Spinal cord (tissue), 10 donors: Measurements from ENCODE around the gene ARID1A. TPM values are rescaled to one million over a fixed set of nuclear protein-coding genes. Genes with fewer than 3 reads are reported as not detected.
A peak's percentile ranks its signal among the peaks of the same experiment; 100 is the strongest.
"Not testable (repeated sequence)": the region's sequence is repeated elsewhere in the genome, so short reads cannot be mapped to it uniquely, and the experiment has no call there.

Experiments
- DNase-seq, 6 donors: peaks; one replicate each; pipeline versions ENCODE4 v3.0.0 to v3.0.0-alpha.2; 2013 to 2015; ENCODE audit warnings: low spot score in 6 of 6, low read depth in 4 of 6
- H3K27ac ChIP-seq: one replicate; pipeline ENCODE4 v1.5.1; 2013; ENCODE audit warnings: low read depth, low read length, control low read depth
- H3K27me3 ChIP-seq: one replicate; pipeline ENCODE4 v1.6.1; 2013; ENCODE audit warnings: low read length; ENCODE audit not compliant: control insufficient read depth, insufficient read depth
- H3K36me3 ChIP-seq: one replicate; pipeline ENCODE4 v1.6.1; 2013; ENCODE audit warnings: low read length; ENCODE audit not compliant: control insufficient read depth, insufficient read depth
- H3K4me1 ChIP-seq: one replicate; pipeline ENCODE4 v1.6.1; 2013; ENCODE audit warnings: low read length; ENCODE audit not compliant: control insufficient read depth, insufficient read depth
- H3K4me3 ChIP-seq: one replicate; pipeline ENCODE4 v1.5.1; 2013; ENCODE audit warnings: low read depth, low read length, control low read depth
- H3K9me3 ChIP-seq: one replicate; pipeline ENCODE4 v1.6.1; 2013; ENCODE audit warnings: low read length; ENCODE audit not compliant: control insufficient read depth, insufficient read depth
- WGBS: methylation state at CpG from one replicate; pipeline ENCODE4 v1.1.5; 2013; ENCODE audit warnings: missing lambda C conversion rate; ENCODE audit not compliant: insufficient coverage; 5-methylcytosine and 5-hydroxymethylcytosine counted together
- polyA plus RNA-seq, 2 donors: library from polyadenylated mRNA; unstranded; fragments of 120-200 nt; gene quantifications; one replicate each; pipeline ENCODE4 v1.2.1, GENCODE V29; 2013; ENCODE audit not compliant: insufficient read length in 2 of 2
- total RNA-seq, 2 donors: library from RNA; depleted of rRNA in 1 of 2; stranded (reverse); fragments of 120-200 nt in 1 of 2; fragments of >200 nt in 1 of 2; gene quantifications; one replicate each; pipeline versions ENCODE4 v1.2.3 to v1.2.4, GENCODE V29; 2013 to 2014
- donor health status: healthy.

The ARID1A gene
- total and polyA plus RNA-seq, 4 donors = 36.0 to 88.3 (median 61.7) TPM

- peak overlapping the region; percentile 93 for H3K27ac ChIP-seq
- no peaks in the 10 kb centered on the region for H3K9me3 ChIP-seq
- H3K27me3 ChIP-seq = no peaks in the 10 kb centered on the region
- WGBS = 0% methylated on average over 17 of the region's 30 CpGs
- H3K4me1 ChIP-seq = peaks cover 20% of the 10 kb centered on the region
- H3K36me3 ChIP-seq = peaks cover 2% of the 10 kb centered on the region
- H3K4me3 ChIP-seq = peak overlapping the region; percentile 77
- peak in 2 of 6 donors; percentile 31 to 38 for DNase-seq
Observed at GRCh38 chr1:26697431-26697977, 1.7 kb downstream of the ARID1A start.

- Histone ChIP-seq H3K9me3 (no peaks in the 10 kb centered on the region), H3K4me3 (peak overlapping the region; percentile 77), H3K27ac (peak overlapping the region; percentile 93), H3K27me3 (no peaks in the 10 kb centered on the region), H3K4me1 (peaks cover 19% of the 10 kb centered on the region), H3K36me3 (peaks cover 2% of the 10 kb centered on the region)
- 0% methylated on average over 7 of the region's 8 CpGs for WGBS
- DNase-seq = peak in 3 of 6 donors; percentile 69 to 94 (median 91)
Observed at GRCh38 chr1:26697978-26698849, 2.4 kb downstream of the ARID1A start.

GRCh38 chr1:26700711-26701110, 4.9 kb downstream of the ARID1A start:
- Histone ChIP-seq H3K4me3 (no peak overlapping the region), H3K36me3 (peaks cover 2% of the 10 kb centered on the region), H3K27me3 (no peaks in the 10 kb centered on the region), H3K27ac (peak overlapping the region; percentile 27), H3K9me3 (no peaks in the 10 kb centered on the region), H3K4me1 (peaks cover 6% of the 10 kb centered on the region)
- peak in 1 of 6 donors; percentile 61 for DNase-seq

GRCh38 chr1:26701266-26701994, 5.6 kb downstream of the ARID1A start:
- no peak for DNase-seq
- WGBS = 30% methylated on average over 2 of the region's 5 CpGs
- no peaks in the 10 kb centered on the region for H3K27me3 ChIP-seq
- H3K36me3 ChIP-seq = peaks cover 2% of the 10 kb centered on the region
- no peaks in the 10 kb centered on the region for H3K9me3 ChIP-seq
- H3K27ac ChIP-seq = no peak overlapping the region
- H3K4me1 ChIP-seq = peaks cover 8% of the 10 kb centered on the region
- H3K4me3 ChIP-seq = no peak overlapping the region

GRCh38 chr1:26701995-26702679, 6.3 kb downstream of the ARID1A start:
- DNase-seq = no peak
- Histone ChIP-seq H3K36me3 (peaks cover 2% of the 10 kb centered on the region), H3K4me3 (no peak overlapping the region), H3K27ac (no peak overlapping the region), H3K27me3 (no peaks in the 10 kb centered on the region), H3K9me3 (no peaks in the 10 kb centered on the region), H3K4me1 (peaks cover 12% of the 10 kb centered on the region)
- WGBS = 0% methylated on average over 1 of the region's 4 CpGs

GRCh38 chr1:26702680-26703038, 6.8 kb downstream of the ARID1A start:
- 71% methylated on average over 1 of the region's 1 CpG for WGBS
- Histone ChIP-seq H3K27me3 (no peaks in the 10 kb centered on the region), H3K27ac (no peak overlapping the region), H3K36me3 (peaks cover 2% of the 10 kb centered on the region), H3K9me3 (no peaks in the 10 kb centered on the region), H3K4me1 (peaks cover 15% of the 10 kb centered on the region), H3K4me3 (no peak overlapping the region)
- no peak for DNase-seq

GRCh38 chr1:26703478-26703877, 7.7 kb downstream of the ARID1A start:
- Histone ChIP-seq H3K36me3 (peaks cover under 1% of the 10 kb centered on the region), H3K9me3 (no peaks in the 10 kb centered on the region), H3K4me3 (no peak overlapping the region), H3K27me3 (no peaks in the 10 kb centered on the region), H3K4me1 (peaks cover 15% of the 10 kb centered on the region), H3K27ac (no peak overlapping the region)
- DNase-seq = no peak

GRCh38 chr1:26704629-26705028, 8.8 kb downstream of the ARID1A start:
- Histone ChIP-seq H3K4me3 (no peak overlapping the region), H3K9me3 (no peaks in the 10 kb centered on the region), H3K4me1 (peaks cover 18% of the 10 kb centered on the region), H3K27ac (no peak overlapping the region), H3K36me3 (peaks cover 9% of the 10 kb centered on the region), H3K27me3 (no peaks in the 10 kb centered on the region)
- WGBS = 68% methylated on average over 4 of the region's 5 CpGs
- no peak for DNase-seq

- not testable (repeated sequence) for DNase-seq, H3K4me3 ChIP-seq, H3K27ac ChIP-seq, H3K9me3 ChIP-seq, H3K27me3 ChIP-seq
- no CpG with 5 or more reads among the region's 4 CpGs for WGBS
- peaks cover 11% of the 10 kb centered on the region for H3K36me3 ChIP-seq
- H3K4me1 ChIP-seq = peaks cover 18% of the 10 kb centered on the region
Observed at GRCh38 chr1:26705227-26705626, 9.4 kb downstream of the ARID1A start.
